Mesothelial cell of epicardium (in vitro differentiated cells): ENCODE results near the gene OSBPL6. TPM values are rescaled to one million over a fixed set of nuclear protein-coding genes. Genes with fewer than 3 reads are reported as not detected.

Experiments
- DNase-seq, 2 experiments: peaks; one replicate each; pipeline ENCODE4 v3.0.0; 2021; ENCODE audit warnings: low spot score in 2 of 2; ENCODE audit not compliant: unreplicated experiment in 2 of 2
- H3K27ac Mint-ChIP-seq: 2 replicates; pipeline ENCODE4 v1.8.0; 2021; ENCODE audit warnings: mixed read lengths
- H3K27me3 Mint-ChIP-seq: 2 replicates; pipeline ENCODE4 v1.8.0; 2021; ENCODE audit warnings: low read depth, mixed read lengths
- H3K36me3 Mint-ChIP-seq: 2 replicates; pipeline ENCODE4 v1.8.0; 2021; ENCODE audit warnings: mixed read lengths
- H3K4me1 Mint-ChIP-seq: 2 replicates; pipeline ENCODE4 v1.8.0; 2021; ENCODE audit warnings: mixed read lengths
- H3K4me3 Mint-ChIP-seq: 2 replicates; pipeline ENCODE4 v1.8.0; 2021; ENCODE audit warnings: mild to moderate bottlenecking, moderate library complexity, mixed read lengths
- H3K9me3 Mint-ChIP-seq: 2 replicates; pipeline ENCODE4 v1.8.0; 2021; ENCODE audit warnings: mixed read lengths
- CTCF ChIP-seq: fragments of 200-600 bp; sonication (generic); IDR thresholded peaks from one replicate; pipeline ENCODE4 v1.5.0; 2021; ENCODE audit warnings: antibody characterized with exemption; ENCODE audit not compliant: unreplicated experiment
- total RNA-seq: library from RNA; stranded (reverse); gene quantifications from 3 replicates; pipeline ENCODE4 v1.2.1, GENCODE V29; 2021

OSBPL6 gene
- total RNA-seq, 1 donor from 2014 or later, result 2.8 TPM

DNA sequence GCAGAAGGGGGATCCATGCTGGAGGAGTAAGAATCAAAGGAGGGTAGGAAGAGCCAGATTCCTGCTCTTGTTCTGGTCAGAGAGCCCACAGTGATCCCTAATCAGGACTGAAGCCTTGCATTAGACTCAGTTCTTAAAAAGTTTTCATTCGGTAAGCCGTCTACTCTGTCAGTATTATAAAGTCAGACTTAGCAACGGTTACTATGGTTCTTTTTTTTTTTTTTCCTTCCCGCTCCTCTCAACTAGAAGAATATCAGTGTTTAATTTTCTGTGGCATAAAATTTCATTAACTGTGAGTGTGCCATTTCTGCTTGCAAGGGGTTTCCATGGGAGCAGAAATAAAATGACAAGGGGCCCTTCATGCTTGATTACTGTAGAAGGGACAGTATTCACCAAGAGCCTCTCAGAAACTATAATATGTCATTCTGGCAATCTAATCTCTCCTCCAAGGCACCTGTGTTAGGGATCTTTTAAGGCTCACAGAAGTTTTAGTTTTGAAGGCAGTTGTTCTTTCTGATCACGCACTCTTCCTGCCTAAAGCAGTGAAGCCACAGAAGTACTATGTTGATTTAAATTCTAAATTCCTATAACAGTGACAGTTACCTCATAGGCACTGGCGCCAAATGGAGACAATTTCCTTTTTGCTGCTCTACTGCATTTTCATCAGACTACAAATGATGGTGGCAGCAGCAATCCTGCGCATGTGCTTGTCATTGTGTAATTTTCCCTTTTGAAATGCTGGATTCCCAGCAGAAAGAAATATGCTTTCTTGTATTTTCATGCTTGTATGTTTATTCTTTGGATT is 57.0 kb downstream of the OSBPL6 start:
- no peak for DNase-seq
- Mint-ChIP-seq H3K27ac (no peak overlapping the region), H3K4me3 (no peak overlapping the region), H3K27me3 (no peaks in the 10 kb centered on the region), H3K9me3 (no peaks in the 10 kb centered on the region), H3K36me3 (no peaks in the 10 kb centered on the region), H3K4me1 (peaks cover 26% of the 10 kb centered on the region)
- TF ChIP-seq CTCF, result no peak

DNA sequence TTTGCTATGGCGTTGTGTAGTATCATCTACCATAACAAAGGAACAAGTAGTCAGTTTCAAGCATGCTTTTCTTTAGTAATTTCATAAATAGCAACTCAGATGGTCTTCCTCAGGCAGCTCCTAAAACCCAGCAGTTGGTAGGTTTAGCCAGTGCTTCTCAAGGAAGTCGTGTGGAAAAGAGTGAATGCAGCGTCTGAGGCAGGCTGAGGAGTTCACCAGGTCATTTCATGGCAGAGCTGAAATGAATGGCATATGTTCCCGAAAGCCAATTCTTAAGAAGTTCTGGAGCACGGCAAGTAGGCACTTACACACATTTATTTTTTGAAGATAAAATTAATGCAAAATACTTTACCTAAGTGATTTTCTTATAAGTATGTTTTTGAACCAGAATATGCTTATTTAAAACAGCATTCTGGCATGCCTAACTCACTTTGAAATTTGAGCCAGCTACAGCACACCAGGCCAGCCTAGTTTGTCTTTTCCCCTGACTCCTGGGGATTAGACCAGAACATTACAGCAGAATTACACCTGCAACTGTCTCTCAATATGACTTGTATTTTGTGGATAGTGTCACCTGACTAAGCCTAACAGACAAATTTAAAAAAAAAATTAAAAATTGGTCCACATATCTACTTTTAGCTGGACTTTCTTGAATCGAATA is 62.2 kb downstream of the OSBPL6 start:
- Mint-ChIP-seq H3K4me1 (peaks cover 20% of the 10 kb centered on the region), H3K36me3 (no peaks in the 10 kb centered on the region), H3K9me3 (no peaks in the 10 kb centered on the region), H3K4me3 (no peak overlapping the region), H3K27me3 (no peaks in the 10 kb centered on the region), H3K27ac (peak overlapping the region; percentile 60)
- DNase-seq, result no peak
- TF ChIP-seq CTCF, result no peak

DNA sequence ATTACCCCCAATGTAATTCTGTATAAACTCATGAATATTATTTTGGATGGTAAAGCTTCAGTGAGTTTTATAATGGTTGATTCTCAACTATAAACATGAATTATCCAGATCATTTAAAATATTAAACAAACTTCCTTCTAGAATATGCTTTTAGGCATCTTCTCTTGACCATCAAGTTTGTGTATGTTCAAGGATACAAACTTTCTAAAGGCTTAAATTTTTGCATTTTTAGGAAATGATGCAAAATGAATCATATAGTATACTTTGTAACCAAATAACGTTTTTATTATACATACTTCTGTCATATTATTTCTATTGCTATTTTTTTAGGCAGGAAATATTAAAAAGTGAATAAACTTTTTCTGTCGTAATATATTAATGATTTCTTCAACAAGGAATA is 62.8 kb downstream of the OSBPL6 start:
- Mint-ChIP-seq H3K27me3 (no peaks in the 10 kb centered on the region), H3K4me1 (peaks cover 20% of the 10 kb centered on the region)

GRCh38 chr2:178258916-178259315 is 64.6 kb downstream of the OSBPL6 start:
- H3K36me3 Mint-ChIP-seq, result no peaks in the 10 kb centered on the region
- DNase-seq, result no peak

More for the DNA sequence above, 62.8 kb downstream of the OSBPL6 start:
- Mint-ChIP-seq H3K27ac (no peak overlapping the region), H3K4me3 (no peak overlapping the region), H3K36me3 (no peaks in the 10 kb centered on the region), H3K9me3 (no peaks in the 10 kb centered on the region)
- no peak for DNase-seq
- TF ChIP-seq CTCF, result no peak

GRCh38 chr2:178263159-178263860 is 69.0 kb downstream of the OSBPL6 start:
- H3K27ac Mint-ChIP-seq, result no peak overlapping the region
- no peaks in the 10 kb centered on the region for H3K27me3 Mint-ChIP-seq
- H3K36me3 Mint-ChIP-seq, result no peaks in the 10 kb centered on the region
- no peak overlapping the region for H3K4me3 Mint-ChIP-seq
- no peak for TF ChIP-seq CTCF
- peaks cover 7% of the 10 kb centered on the region for H3K4me1 Mint-ChIP-seq
- no peak for DNase-seq
- H3K9me3 Mint-ChIP-seq, result no peaks in the 10 kb centered on the region

More at GRCh38 chr2:178258916-178259315, 64.6 kb downstream of the OSBPL6 start:
- no peak overlapping the region for H3K27ac Mint-ChIP-seq
- no peak overlapping the region for H3K4me3 Mint-ChIP-seq
- H3K4me1 Mint-ChIP-seq, result peaks cover 20% of the 10 kb centered on the region
- H3K9me3 Mint-ChIP-seq, result no peaks in the 10 kb centered on the region
- no peaks in the 10 kb centered on the region for H3K27me3 Mint-ChIP-seq
- TF ChIP-seq CTCF, result no peak
